WI38 (cell line): ENCODE results near the gene CNPY2.

Experiments used
- H3K4me3 ChIP-seq: 2 replicates; pipeline ENCODE4 v1.5.1; 2011; ENCODE audit warnings: low read depth, mild to moderate bottlenecking, control low read depth, low read length
- CTCF ChIP-seq: IDR thresholded peaks from 2 replicates; pipeline ENCODE4 v1.5.1; 2012; ENCODE audit warnings: low read depth, mild to moderate bottlenecking, control low read depth, low read length

Gene CNPY2

GRCh38 chr12:56315622-56316473, at the start of gene CNPY2:
Gene CNPY2 (minus strand): TSS chr12:56315988. CDS start chr12:56315217, 771 bp downstream.
- H3K4me3 ChIP-seq, result peak within 1 kb of the TSS; percentile 96
- TF ChIP-seq CTCF, result no peak

GRCh38 chr12:56362130-56363059, 46.6 kb upstream of the CNPY2 start, which contains the start of gene APOF:
Gene APOF (minus strand): TSS chr12:56362857. CDS start chr12:56362745, 112 bp downstream.
- no peak within 1 kb of the TSS for H3K4me3 ChIP-seq
- no peak for TF ChIP-seq CTCF

DNA sequence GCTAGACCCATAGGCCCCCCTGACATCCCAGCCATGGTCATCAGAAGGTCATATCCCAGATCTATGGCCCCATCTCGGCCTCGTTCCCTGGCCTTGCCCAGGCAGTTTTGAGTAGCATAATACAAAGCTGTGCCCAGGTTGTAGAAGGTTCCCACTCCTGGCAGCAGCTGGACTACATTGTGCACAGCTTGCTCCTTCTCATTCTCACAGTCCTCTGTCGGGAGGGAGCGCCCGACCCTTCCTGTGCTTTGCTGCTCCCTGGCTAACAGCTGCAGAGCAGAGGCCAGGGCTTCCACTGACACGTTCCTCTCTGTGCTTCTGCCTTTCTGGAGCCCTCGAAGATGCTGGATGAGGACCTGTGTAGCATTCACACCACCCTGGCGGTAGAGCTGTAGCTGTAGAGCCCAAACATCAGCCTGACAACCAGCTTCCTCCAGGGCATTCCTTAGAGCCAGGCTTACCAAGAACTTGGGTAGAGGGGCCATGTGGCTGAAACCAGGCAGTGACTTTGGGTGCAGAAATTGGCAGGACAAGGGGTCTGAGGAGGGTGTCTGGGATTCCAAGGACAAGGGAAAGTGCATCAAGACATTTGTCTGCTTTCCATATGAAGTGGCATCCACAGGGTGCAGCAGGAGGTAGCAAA, 45.8 kb upstream of the CNPY2 start:
- TF ChIP-seq CTCF, result no peak

GRCh38 chr12:56359851-56360767, 44.3 kb upstream of the CNPY2 start, which contains the start of gene STAT2:
Gene STAT2 (minus strand): TSS chr12:56360107. CDS start chr12:56356571, 3,536 bp downstream.
- peak within 1 kb of the TSS; percentile 82 for H3K4me3 ChIP-seq
- no peak for TF ChIP-seq CTCF

More for the DNA sequence above, 45.8 kb upstream of the CNPY2 start:
- no peak overlapping the region for H3K4me3 ChIP-seq

DNA sequence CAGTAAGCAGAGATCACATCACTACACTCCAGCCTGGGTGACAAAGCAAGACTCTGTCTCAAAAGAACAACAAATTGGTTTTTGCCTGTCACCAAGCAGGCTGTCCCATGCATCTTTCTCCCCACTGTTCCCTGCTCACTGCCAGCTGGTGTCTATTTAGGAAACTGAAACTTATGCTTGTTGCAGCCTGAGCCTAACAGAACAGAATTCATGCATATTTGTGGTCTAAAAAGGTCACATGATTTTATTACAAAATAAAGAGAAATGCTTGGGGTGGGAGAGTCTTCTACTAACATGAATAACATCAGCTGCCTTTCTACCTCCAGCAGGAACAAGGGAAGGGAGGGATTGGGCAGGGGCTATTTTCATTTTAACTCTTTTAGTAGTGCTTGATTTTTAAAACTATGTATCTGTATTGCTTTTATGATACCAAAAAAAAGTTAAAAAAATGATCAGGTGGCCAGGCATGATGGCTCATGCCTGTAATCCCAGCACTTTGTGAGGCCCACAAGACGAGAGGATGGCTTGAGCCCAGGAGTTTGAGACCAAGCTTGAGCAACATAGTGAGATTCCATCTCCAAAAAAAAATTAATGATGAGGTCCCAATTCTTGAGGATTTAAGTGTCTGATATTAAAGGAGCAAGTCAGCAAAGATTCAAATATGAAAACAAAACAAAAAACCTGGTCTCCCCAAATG, 43.2 kb upstream of the CNPY2 start:
- TF ChIP-seq CTCF, result no peak
- peak overlapping the region; percentile 82 for H3K4me3 ChIP-seq

- TF ChIP-seq CTCF, result no peak
- no peak overlapping the region for H3K4me3 ChIP-seq
These were observed 35.5 kb upstream of the CNPY2 start for GRCh38 chr12:56351325-56351724.
